ENCODE measurements around the gene COQ5. TPM values are rescaled to one million over a fixed set of nuclear protein-coding genes. Genes with fewer than 3 reads are reported as not detected.
A peak's percentile ranks its signal among the peaks of the same experiment; 100 is the strongest.

The COQ5 gene
- total and polyA plus RNA-seq, 2 donors (not counting 1 experiment from before 2014, with no cell fraction given), result 38.5 to 39.1 TPM

DNA sequence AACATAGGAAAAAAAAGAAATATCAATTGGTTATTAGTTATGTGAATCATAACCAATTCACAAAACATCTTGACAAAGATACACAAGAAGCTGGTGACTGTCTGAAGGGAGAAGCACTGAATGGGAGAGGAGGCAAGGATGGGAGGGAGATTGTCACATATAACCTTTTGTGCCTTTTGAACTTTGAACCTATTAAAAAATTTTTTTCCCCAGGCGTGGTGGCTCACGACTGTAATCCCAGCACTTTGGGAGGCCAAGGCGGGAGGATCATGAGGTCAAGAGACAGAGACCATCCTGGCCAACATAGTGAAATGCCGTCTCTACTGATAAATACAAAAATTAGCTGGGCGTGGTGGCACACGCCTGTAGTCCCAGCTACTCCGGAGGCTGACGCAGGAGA lies 20.4 kb downstream of the COQ5 start:
- TF ChIP-seq, protein P1, sequence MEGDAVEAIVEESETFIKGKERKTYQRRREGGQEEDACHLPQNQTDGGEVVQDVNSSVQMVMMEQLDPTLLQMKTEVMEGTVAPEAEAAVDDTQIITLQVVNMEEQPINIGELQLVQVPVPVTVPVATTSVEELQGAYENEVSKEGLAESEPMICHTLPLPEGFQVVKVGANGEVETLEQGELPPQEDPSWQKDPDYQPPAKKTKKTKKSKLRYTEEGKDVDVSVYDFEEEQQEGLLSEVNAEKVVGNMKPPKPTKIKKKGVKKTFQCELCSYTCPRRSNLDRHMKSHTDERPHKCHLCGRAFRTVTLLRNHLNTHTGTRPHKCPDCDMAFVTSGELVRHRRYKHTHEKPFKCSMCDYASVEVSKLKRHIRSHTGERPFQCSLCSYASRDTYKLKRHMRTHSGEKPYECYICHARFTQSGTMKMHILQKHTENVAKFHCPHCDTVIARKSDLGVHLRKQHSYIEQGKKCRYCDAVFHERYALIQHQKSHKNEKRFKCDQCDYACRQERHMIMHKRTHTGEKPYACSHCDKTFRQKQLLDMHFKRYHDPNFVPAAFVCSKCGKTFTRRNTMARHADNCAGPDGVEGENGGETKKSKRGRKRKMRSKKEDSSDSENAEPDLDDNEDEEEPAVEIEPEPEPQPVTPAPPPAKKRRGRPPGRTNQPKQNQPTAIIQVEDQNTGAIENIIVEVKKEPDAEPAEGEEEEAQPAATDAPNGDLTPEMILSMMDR (conservative IDR thresholded peaks at IDR 0.05 in 1 of 2, IDR thresholded peaks at IDR 0.05 in 1 of 2; ENCODE audit: low read depth in 1 of 2, low read length in 2 of 2), result no peak
- H3K4me3 ChIP-seq (replicated peaks in 1 of 4; ENCODE audit: control extremely low read depth in 1 of 4, insufficient read depth in 1 of 4, low read depth in 3 of 4, low read length in 4 of 4), result no peak overlapping the region
- no peak overlapping the region for H3K4me2 ChIP-seq (ENCODE audit: extremely low read depth, insufficient read depth, low read length)

DNA sequence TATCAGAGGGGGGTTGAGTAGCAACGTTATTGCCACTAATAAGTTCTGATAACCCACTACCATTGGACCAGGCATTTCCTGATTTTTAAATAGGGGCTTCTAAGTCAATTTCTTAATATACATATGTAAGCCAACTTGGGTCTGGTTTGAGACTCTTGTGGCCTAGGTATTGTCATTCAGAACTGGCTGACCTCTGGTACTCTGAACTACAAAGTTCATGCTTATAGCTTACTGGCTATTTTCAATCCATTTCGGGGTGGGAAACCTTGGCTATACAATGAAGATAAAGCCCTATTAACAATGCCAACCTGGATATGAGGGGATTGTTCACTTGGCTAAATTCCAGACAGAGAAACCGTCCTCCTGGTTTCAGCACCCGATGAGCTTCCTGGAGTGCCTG lies 24.4 kb downstream of the COQ5 start:
- no peak overlapping the region for H2AFZ ChIP-seq (ENCODE audit: low read length)
- no peak overlapping the region for H3K27ac ChIP-seq (ENCODE audit: insufficient read depth, low read length)
- H3K27me3 ChIP-seq (ENCODE audit: control insufficient read depth, insufficient read depth, low read length), result no peaks in the 10 kb centered on the region
- no peaks in the 10 kb centered on the region for H3K79me2 ChIP-seq (ENCODE audit: control insufficient read depth, insufficient read depth, low read length)
- DNase-seq (ENCODE audit: low read depth in 2 of 2), result no peak
- no peak overlapping the region for H3K9ac ChIP-seq (ENCODE audit: insufficient read depth, low read length)
- H3K4me2 ChIP-seq (ENCODE audit: extremely low read depth, insufficient read depth, low read length), result no peak overlapping the region
- no peak for TF ChIP-seq EZH2 (IDR thresholded peaks at IDR 0.05; ENCODE audit: low read length, missing control alignments)
- TF ChIP-seq, protein P1 (conservative IDR thresholded peaks at IDR 0.05 in 1 of 2, IDR thresholded peaks at IDR 0.05 in 1 of 2; ENCODE audit: low read depth in 1 of 2, low read length in 2 of 2), result no peak
- peaks cover 2% of the 10 kb centered on the region for H3K36me3 ChIP-seq (ENCODE audit: control insufficient read depth, insufficient read depth, low read length)
- no peaks in the 10 kb centered on the region for H3K9me3 ChIP-seq (ENCODE audit: control insufficient read depth, insufficient read depth, low read depth, low read length)
- no peaks in the 10 kb centered on the region for H3K4me1 ChIP-seq (ENCODE audit: control insufficient read depth, extremely low read depth, insufficient read depth, low read length)
- no peak overlapping the region for H3K4me3 ChIP-seq (replicated peaks in 1 of 4; ENCODE audit: control extremely low read depth in 1 of 4, insufficient read depth in 1 of 4, low read depth in 3 of 4, low read length in 4 of 4)
- H4K20me1 ChIP-seq (ENCODE audit: control insufficient read depth, extremely low read depth, insufficient read depth, low read length), result no peaks in the 10 kb centered on the region

More for the DNA sequence above, 20.4 kb downstream of the COQ5 start:
- Histone ChIP-seq H3K9ac (ENCODE audit: insufficient read depth, low read length) (no peak overlapping the region), H4K20me1 (ENCODE audit: control insufficient read depth, extremely low read depth, insufficient read depth, low read length) (no peaks in the 10 kb centered on the region), H3K79me2 (ENCODE audit: control insufficient read depth, insufficient read depth, low read length) (no peaks in the 10 kb centered on the region), H3K27me3 (ENCODE audit: control insufficient read depth, insufficient read depth, low read length) (no peaks in the 10 kb centered on the region), H3K27ac (ENCODE audit: insufficient read depth, low read length) (no peak overlapping the region), H3K4me1 (ENCODE audit: control insufficient read depth, extremely low read depth, insufficient read depth, low read length) (no peaks in the 10 kb centered on the region), H3K36me3 (ENCODE audit: control insufficient read depth, insufficient read depth, low read length) (peaks cover 1% of the 10 kb centered on the region), H3K9me3 (ENCODE audit: control insufficient read depth, insufficient read depth, low read depth, low read length) (no peaks in the 10 kb centered on the region), H2AFZ (ENCODE audit: low read length) (no peak overlapping the region)
- no peak for DNase-seq (ENCODE audit: low read depth in 2 of 2)

DNA sequence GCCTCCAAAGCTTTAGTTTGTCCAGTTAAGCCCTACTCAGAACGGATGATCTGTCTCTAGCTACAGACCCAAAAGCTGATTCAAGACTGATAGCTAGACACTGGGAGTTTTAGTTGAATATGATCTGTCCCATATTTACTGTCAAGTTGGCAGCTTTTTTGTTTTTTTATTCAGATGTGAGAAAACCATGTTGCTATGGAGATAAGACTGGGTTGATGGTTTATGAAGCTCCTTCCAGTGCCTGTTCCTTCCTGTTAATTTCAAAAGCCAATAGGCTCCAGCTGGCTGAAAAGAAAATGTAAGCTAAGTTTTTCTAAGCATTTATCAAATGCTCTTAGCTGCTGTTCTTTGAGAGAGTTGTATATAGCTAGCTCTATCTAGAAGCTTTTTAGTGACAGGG lies 28.4 kb downstream of the COQ5 start:
- H2AFZ ChIP-seq (ENCODE audit: low read length), result no peak overlapping the region
- H3K27ac ChIP-seq (ENCODE audit: insufficient read depth, low read length), result peak overlapping the region; percentile 2
- DNase-seq (ENCODE audit: low read depth in 2 of 2), result peak in 1 of 2 donors; percentile 39
- H3K9ac ChIP-seq (ENCODE audit: insufficient read depth, low read length), result no peak overlapping the region
- H4K20me1 ChIP-seq (ENCODE audit: control insufficient read depth, extremely low read depth, insufficient read depth, low read length), result peaks cover 7% of the 10 kb centered on the region
- peaks cover 13% of the 10 kb centered on the region for H3K36me3 ChIP-seq (ENCODE audit: control insufficient read depth, insufficient read depth, low read length)
- H3K4me2 ChIP-seq (ENCODE audit: extremely low read depth, insufficient read depth, low read length), result no peak overlapping the region
- no peak overlapping the region for H3K4me3 ChIP-seq (replicated peaks in 1 of 4; ENCODE audit: control extremely low read depth in 1 of 4, insufficient read depth in 1 of 4, low read depth in 3 of 4, low read length in 4 of 4)
- H3K9me3 ChIP-seq (ENCODE audit: control insufficient read depth, insufficient read depth, low read depth, low read length), result no peaks in the 10 kb centered on the region
- no peaks in the 10 kb centered on the region for H3K27me3 ChIP-seq (ENCODE audit: control insufficient read depth, insufficient read depth, low read length)
- H3K4me1 ChIP-seq (ENCODE audit: control insufficient read depth, extremely low read depth, insufficient read depth, low read length), result peaks cover 6% of the 10 kb centered on the region
- TF ChIP-seq EZH2 (IDR thresholded peaks at IDR 0.05; ENCODE audit: low read length, missing control alignments), result no peak
- TF ChIP-seq, protein P1 (conservative IDR thresholded peaks at IDR 0.05 in 1 of 2, IDR thresholded peaks at IDR 0.05 in 1 of 2; ENCODE audit: low read depth in 1 of 2, low read length in 2 of 2), result no peak
- H3K79me2 ChIP-seq (ENCODE audit: control insufficient read depth, insufficient read depth, low read length), result peaks cover 30% of the 10 kb centered on the region
